Measurements from ENCODE around the gene DAB2IP.

- no peak for TF ChIP-seq RFX5 (IDR thresholded peaks at IDR 0.05; ENCODE audit: low read depth, low read length)
- no peak for TF ChIP-seq CTCF (conservative IDR thresholded peaks at IDR 0.05; ENCODE audit: low read depth, low read length)
- TF ChIP-seq POLR2A (IDR thresholded peaks at IDR 0.05; ENCODE audit: low read depth, low read length): no peak
- no peak for TF ChIP-seq BHLHE40 (IDR thresholded peaks at IDR 0.05; ENCODE audit: low read depth, low read length)
- no peak for TF ChIP-seq CEBPB (IDR thresholded peaks at IDR 0.05; ENCODE audit: low read depth, low read length)
- no peak for TF ChIP-seq MXI1 (IDR thresholded peaks at IDR 0.05; ENCODE audit: borderline replicate concordance, low read depth, low read length)
- no peak for TF ChIP-seq ELK1 (IDR thresholded peaks at IDR 0.05; ENCODE audit: borderline replicate concordance, low read depth, low read length)
- TF ChIP-seq CHD1 (IDR thresholded peaks at IDR 0.05; ENCODE audit: low read depth, low read length): no peak
Observed at GRCh38 chr9:121752929-121753328, 101.5 kb downstream of the DAB2IP start.
